ENCODE results near the gene SOX11. TPM values are rescaled to one million over a fixed set of nuclear protein-coding genes. Genes with fewer than 3 reads are reported as not detected.
"Not testable (repeated sequence)": the region's sequence is repeated elsewhere in the genome, so short reads cannot be mapped to it uniquely, and the experiment has no call there.

SOX11 gene
- total and polyA plus RNA-seq, 2 donors (not counting 1 experiment from before 2014, with no cell fraction given), result 0.01 TPM; not detected in 1

DNA sequence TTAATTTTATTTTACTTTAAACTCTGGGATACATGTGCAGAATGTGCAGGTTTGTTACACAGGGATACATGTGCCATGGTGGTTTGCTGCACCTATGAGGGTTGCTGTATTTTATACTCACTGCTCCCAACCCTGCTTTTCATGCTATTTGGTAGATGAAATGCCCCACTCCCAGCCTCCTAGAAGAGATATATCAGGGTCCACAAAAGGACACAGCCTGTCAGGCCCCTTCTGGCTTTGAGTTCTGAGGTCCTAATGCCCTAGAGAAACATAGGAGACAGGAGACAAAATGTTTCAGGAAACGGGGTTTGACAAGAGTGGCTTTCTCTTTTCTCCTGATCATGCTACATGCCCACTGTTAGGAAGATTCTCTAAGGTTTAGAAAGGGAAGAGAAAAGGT lies 27.1 kb upstream of the SOX11 start:
- ChIA-PET CTCF (no interaction called here), POLR2A (no interaction called here)
- H3K27me3 Mint-ChIP-seq, result no peaks in the 10 kb centered on the region
- Histone ChIP-seq H3K4me1 (ENCODE audit: control insufficient read depth in 2 of 2, insufficient read depth in 2 of 2, low read length in 2 of 2) (no peaks in the 10 kb centered on the region), H3K9ac (ENCODE audit: low read length) (no peak overlapping the region), H3K4me2 (replicated peaks; ENCODE audit: low read depth, low read length, poor library complexity, severe bottlenecking) (no peak overlapping the region), H2AFZ (ENCODE audit: insufficient read depth, low read depth, low read length, poor library complexity, severe bottlenecking) (no peak overlapping the region), H4K20me1 (ENCODE audit: control insufficient read depth, insufficient read depth, low read length, poor library complexity, severe bottlenecking) (no peaks in the 10 kb centered on the region), H3K36me3 (replicated peaks in 1 of 2; ENCODE audit: control extremely low read depth in 1 of 2, control insufficient read depth in 1 of 2, extremely low read depth in 1 of 2, insufficient read depth in 2 of 2, low read length in 1 of 2) (no peaks in the 10 kb centered on the region), H3K4me3 (ENCODE audit: control extremely low read depth in 1 of 5, extremely low read depth in 1 of 5, insufficient read depth in 1 of 5, low read depth in 2 of 5, low read length in 4 of 5) (no peak overlapping the region), H3K27ac (ENCODE audit: low read length in 2 of 2) (no peak overlapping the region), H3K9me3 (ENCODE audit: control extremely low read depth in 1 of 3, control insufficient read depth in 2 of 3, insufficient read depth in 1 of 3, low read length in 2 of 3) (peaks cover 0 to 5% (median 0%) of the 10 kb centered on the region in 3 donors), H3K27me3 (replicated peaks in 1 of 4; ENCODE audit: control extremely low read depth in 1 of 4, control insufficient read depth in 3 of 4, insufficient read depth in 4 of 4, low read length in 3 of 4) (no peaks in the 10 kb centered on the region), H3K79me2 (ENCODE audit: control insufficient read depth, insufficient read depth, low read length) (no peaks in the 10 kb centered on the region)
- no peak overlapping the region for H3K4me3 Mint-ChIP-seq
- H3K4me1 Mint-ChIP-seq, result peaks cover 3% of the 10 kb centered on the region
- TF ChIP-seq CTCF (IDR thresholded peaks at IDR 0.05) (no peak), EZH2 (IDR thresholded peaks at IDR 0.05; ENCODE audit: borderline replicate concordance, insufficient read depth, low read depth, low read length, poor library complexity, severe bottlenecking) (no peak)
- no peak for DNase-seq
- intact Hi-C loops (cut with micrococcal nuclease), result no loop called here
- no peak overlapping the region for H3K27ac Mint-ChIP-seq
- no CpG with 5 or more reads among the region's 1 CpG for WGBS (ENCODE audit: insufficient coverage)
- ATAC-seq (ENCODE audit: low read depth), result no peak
- no peaks in the 10 kb centered on the region for H3K9me3 Mint-ChIP-seq (ENCODE audit: insufficient read depth)

DNA sequence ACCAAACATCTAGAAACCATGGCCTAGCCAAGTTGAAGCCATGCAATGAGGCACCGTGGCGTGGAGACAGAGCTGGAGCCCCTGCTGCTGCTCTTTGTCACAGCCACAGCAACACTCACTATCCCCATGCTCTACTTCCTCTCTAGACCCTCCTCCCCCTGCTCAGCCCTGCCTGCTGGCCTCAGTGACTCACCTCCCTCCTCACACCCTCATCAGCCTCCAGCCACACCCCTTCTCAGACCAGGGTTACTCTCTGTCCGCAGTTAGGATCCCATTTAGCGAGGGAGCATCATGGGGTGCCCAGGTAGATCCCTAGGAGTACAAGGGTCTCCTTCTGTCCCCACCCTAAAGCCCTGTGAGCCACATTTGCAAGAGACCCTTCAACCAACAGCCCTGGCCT lies 25.4 kb upstream of the SOX11 start:
- 89% methylated on average over 3 of the region's 4 CpGs for WGBS (ENCODE audit: insufficient coverage)
- intact Hi-C loops (cut with micrococcal nuclease), result no loop called here
- no peaks in the 10 kb centered on the region for H3K4me1 Mint-ChIP-seq
- Histone ChIP-seq H3K36me3 (replicated peaks in 1 of 2; ENCODE audit: control extremely low read depth in 1 of 2, control insufficient read depth in 1 of 2, extremely low read depth in 1 of 2, insufficient read depth in 2 of 2, low read length in 1 of 2) (no peaks in the 10 kb centered on the region), H3K27ac (ENCODE audit: low read length in 2 of 2) (no peak overlapping the region), H3K4me3 (ENCODE audit: control extremely low read depth in 1 of 5, extremely low read depth in 1 of 5, insufficient read depth in 1 of 5, low read depth in 2 of 5, low read length in 4 of 5) (no peak overlapping the region), H3K4me2 (replicated peaks; ENCODE audit: low read depth, low read length, poor library complexity, severe bottlenecking) (no peak overlapping the region), H3K79me2 (ENCODE audit: control insufficient read depth, insufficient read depth, low read length) (no peaks in the 10 kb centered on the region), H3K9me3 (ENCODE audit: control extremely low read depth in 1 of 3, control insufficient read depth in 2 of 3, insufficient read depth in 1 of 3, low read length in 2 of 3) (peaks cover 0 to 5% (median 0%) of the 10 kb centered on the region in 3 donors), H3K27me3 (replicated peaks in 1 of 4; ENCODE audit: control extremely low read depth in 1 of 4, control insufficient read depth in 3 of 4, insufficient read depth in 4 of 4, low read length in 3 of 4) (no peaks in the 10 kb centered on the region), H3K9ac (ENCODE audit: low read length) (no peak overlapping the region), H2AFZ (ENCODE audit: insufficient read depth, low read depth, low read length, poor library complexity, severe bottlenecking) (no peak overlapping the region), H3K4me1 (ENCODE audit: control insufficient read depth in 2 of 2, insufficient read depth in 2 of 2, low read length in 2 of 2) (no peaks in the 10 kb centered on the region), H4K20me1 (ENCODE audit: control insufficient read depth, insufficient read depth, low read length, poor library complexity, severe bottlenecking) (no peaks in the 10 kb centered on the region)
- TF ChIP-seq EZH2 (IDR thresholded peaks at IDR 0.05; ENCODE audit: borderline replicate concordance, insufficient read depth, low read depth, low read length, poor library complexity, severe bottlenecking) (no peak), CTCF (IDR thresholded peaks at IDR 0.05) (no peak)
- POLR2A ChIA-PET, result no interaction called here
- CTCF ChIA-PET, result interaction anchor here (0.7 kb wide), 1 partner anchor 291 kb away, joined by 3 read pairs; no protein-coding TSS in a partner anchor
- no peaks in the 10 kb centered on the region for H3K9me3 Mint-ChIP-seq (ENCODE audit: insufficient read depth)
- H3K4me3 Mint-ChIP-seq, result no peak overlapping the region
- DNase-seq, result no peak
- no peak overlapping the region for H3K27ac Mint-ChIP-seq
- H3K27me3 Mint-ChIP-seq, result no peaks in the 10 kb centered on the region
- no peak for ATAC-seq (ENCODE audit: low read depth)

GRCh38 chr2:5667655-5668054 lies 24.5 kb upstream of the SOX11 start:
- H3K27me3 Mint-ChIP-seq; POLR2A ChIA-PET; H3K4me3 ChIP-seq (ENCODE audit: control extremely low read depth in 1 of 5, extremely low read depth in 1 of 5, insufficient read depth in 1 of 5, low read depth in 2 of 5, low read length in 4 of 5); H3K79me2 ChIP-seq (ENCODE audit: control insufficient read depth, insufficient read depth, low read length); H3K9ac ChIP-seq (ENCODE audit: low read length); CTCF ChIA-PET; H3K27ac ChIP-seq (ENCODE audit: low read length in 2 of 2); H3K4me3 Mint-ChIP-seq; H3K4me1 Mint-ChIP-seq; H3K4me2 ChIP-seq (replicated peaks; ENCODE audit: low read depth, low read length, poor library complexity, severe bottlenecking); DNase-seq; H4K20me1 ChIP-seq (ENCODE audit: control insufficient read depth, insufficient read depth, low read length, poor library complexity, severe bottlenecking); intact Hi-C loops (cut with micrococcal nuclease); H3K36me3 ChIP-seq (replicated peaks in 1 of 2; ENCODE audit: control extremely low read depth in 1 of 2, control insufficient read depth in 1 of 2, extremely low read depth in 1 of 2, insufficient read depth in 2 of 2, low read length in 1 of 2); H3K27ac Mint-ChIP-seq; H3K9me3 ChIP-seq (ENCODE audit: control extremely low read depth in 1 of 3, control insufficient read depth in 2 of 3, insufficient read depth in 1 of 3, low read length in 2 of 3); H2AFZ ChIP-seq (ENCODE audit: insufficient read depth, low read depth, low read length, poor library complexity, severe bottlenecking); H3K9me3 Mint-ChIP-seq (ENCODE audit: insufficient read depth); ATAC-seq (ENCODE audit: low read depth); H3K27me3 ChIP-seq (replicated peaks in 1 of 4; ENCODE audit: control extremely low read depth in 1 of 4, control insufficient read depth in 3 of 4, insufficient read depth in 4 of 4, low read length in 3 of 4); H3K4me1 ChIP-seq (ENCODE audit: control insufficient read depth in 2 of 2, insufficient read depth in 2 of 2, low read length in 2 of 2): not testable (repeated sequence)
- WGBS (ENCODE audit: insufficient coverage), result 100% methylated on average over 1 of the region's 1 CpG
